Activated T-helper 1 cell treated with Interleukin-2 at 50 U/mL for 16 hours (primary cell): ENCODE measurements around the gene CYP19A1.

Source experiments
- DNase-seq: peaks from one replicate; pipeline ENCODE4 v3.0.0-alpha.2; 2020; ENCODE audit warnings: low read depth

Gene CYP19A1

GRCh38 chr15:51323749-51324148 is 14.6 kb downstream of the CYP19A1 start:
- no peak for DNase-seq

DNA sequence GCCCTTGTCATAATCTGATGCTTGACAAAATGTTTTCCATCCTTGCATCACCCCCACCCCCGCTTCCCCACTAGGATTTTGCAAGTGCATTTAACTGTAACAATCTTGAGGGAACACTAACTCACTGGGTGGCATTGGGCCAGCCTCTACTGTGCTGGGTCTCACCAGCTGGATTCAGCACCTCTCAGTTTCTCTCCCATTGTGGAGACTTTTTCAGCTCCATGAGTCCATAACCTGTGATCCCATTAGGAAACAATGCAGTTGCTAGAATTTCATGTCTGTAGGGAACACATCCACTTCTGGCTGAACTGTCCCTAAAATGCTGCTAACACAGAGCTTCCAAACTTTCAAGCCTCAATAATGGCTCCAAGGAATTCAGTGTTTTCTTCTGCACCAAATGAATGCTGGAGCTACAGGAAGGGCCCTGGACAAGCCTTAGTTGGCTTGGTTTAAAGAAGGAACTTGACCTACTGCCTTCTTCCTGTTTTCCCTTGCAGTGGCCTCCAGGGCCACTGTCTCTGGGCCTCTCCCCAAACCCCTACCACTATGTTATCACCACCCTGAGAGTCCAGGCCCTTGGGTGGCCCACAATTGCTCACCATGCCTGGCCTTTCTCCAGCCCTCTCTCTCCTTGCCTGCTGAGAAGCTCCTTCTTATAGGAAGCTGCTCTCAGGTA is 15.6 kb downstream of the CYP19A1 start:
- no peak for DNase-seq

DNA sequence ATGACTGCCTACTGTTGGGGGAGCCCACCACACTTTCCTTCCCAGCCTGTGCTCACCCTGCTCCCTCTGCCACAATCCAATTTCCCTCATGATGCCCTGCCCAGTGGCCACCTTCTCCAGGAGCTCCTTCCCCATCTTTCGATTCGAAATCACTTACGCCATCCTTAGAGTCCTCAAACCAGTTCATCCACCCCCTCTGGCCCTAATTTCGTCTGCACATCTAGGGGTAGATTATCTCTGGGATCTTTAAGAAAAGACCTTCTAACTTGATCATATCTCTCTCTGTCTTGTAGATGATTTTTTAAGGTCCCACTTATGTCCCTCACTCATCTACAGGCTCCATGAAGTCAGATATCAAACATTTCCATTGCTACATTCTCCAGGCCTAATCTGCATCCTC is 17.1 kb downstream of the CYP19A1 start:
- no peak for DNase-seq

GRCh38 chr15:51320843-51321242 is 17.6 kb downstream of the CYP19A1 start:
- DNase-seq: no peak

DNA sequence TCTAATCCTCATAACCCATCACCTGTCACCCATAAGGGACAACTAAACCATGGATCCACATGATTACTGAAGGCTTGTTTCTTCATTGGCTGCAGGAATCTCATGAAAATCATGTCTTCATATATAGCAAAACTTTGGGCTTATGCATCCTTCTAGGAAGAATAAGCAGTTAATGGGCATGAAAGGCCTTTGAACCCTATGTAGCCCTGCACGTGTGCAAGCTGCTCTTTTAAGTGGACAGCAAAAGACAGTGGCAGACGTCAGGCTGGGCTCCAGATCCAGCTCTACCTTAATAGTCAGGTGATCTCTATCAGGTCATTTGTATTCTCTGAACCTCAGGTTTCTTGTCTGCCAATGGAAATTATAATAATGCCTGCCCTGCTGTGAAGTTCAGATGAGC is 18.9 kb downstream of the CYP19A1 start:
- no peak for DNase-seq

DNA sequence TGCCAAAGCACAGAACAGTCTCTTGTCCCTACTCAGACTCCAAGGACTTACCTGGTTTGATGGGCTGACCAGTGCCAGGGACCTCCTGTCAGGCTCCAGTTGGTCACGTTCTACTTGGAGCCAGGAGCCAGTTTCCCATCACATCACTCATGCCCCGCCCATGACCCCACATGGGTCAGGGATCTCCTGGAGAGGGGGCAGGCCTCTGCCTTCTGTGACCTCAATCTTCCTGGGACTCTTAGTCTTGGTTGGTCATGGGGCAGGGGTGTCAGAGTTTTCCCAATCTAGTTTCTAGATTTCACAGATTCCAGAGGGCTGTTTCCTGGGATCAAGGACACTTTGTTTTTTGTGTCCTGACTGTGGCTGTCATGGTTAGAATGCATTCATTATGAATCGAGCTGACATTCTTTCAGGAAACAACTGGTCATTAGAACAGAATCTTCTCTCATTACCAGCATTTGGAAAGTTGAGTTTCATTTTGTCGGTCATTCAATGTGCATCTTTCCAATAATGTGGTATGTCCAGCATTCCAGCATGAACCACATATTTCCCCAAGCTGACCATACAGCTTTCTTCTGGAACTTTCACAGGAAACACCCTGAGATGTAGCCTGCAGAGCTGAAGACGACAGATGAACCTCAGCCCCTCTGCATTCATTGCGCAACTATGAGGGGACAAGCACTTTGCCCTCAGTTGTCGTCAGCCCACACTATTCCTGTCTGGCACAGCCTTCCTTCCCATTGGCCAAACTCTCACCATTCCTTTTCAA is 19.8 kb downstream of the CYP19A1 start:
- no peak for DNase-seq

- no peak for DNase-seq
Measured at GRCh38 chr15:51316636-51317035, 21.8 kb downstream of the CYP19A1 start.

GRCh38 chr15:51315726-51316125 is 22.7 kb downstream of the CYP19A1 start:
- DNase-seq: no peak

DNA sequence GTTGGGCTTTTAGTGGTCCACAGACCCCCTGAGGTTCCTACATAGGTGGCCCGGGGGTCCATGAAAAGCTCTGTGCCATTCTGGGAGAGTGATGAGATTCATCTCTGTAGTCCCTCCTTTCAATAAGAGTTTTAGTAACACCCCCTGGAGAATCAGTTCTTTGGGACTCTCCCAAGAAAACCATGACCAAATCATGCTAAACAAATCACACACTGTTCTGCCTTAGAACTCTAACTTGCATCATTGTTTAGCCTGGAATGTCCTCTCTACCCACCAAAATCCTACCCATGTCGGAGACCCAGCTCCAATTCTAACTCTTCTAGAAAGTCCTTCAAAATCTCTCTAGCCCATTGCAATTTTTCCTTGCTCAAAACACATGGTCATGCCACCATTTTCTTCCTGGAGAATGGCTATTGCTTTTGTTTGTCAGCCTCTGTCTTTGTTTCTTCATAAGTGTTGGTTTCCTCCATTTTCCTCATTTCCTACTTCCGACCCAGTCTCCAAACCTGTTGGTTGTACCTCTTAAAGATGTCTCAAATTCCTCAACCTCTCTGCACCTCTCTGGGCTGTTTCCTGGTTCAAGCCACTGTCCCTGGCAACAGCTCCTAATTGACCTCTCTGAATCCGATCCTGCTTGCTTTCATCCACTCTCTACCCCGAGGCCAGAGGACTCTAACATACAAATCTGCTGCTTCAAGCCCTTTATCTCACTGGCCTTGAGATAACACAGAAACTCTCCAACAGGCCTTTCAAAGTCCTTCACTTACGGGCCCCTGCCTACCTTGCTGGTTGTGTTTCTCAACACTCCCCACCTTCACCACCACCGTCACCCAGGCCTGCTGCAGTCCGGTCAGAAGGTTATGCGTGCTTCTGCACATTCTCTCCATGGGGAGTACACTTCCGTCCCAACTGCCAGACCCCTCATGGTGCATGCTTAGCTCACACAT is 23.7 kb downstream of the CYP19A1 start:
- no peak for DNase-seq

- no peak for DNase-seq
Measured at GRCh38 chr15:51313644-51314280, 24.6 kb downstream of the CYP19A1 start.

GRCh38 chr15:51313074-51313393 is 25.4 kb downstream of the CYP19A1 start:
- no peak for DNase-seq

- no peak for DNase-seq
Measured at GRCh38 chr15:51312166-51313073, 26.0 kb downstream of the CYP19A1 start.

DNA sequence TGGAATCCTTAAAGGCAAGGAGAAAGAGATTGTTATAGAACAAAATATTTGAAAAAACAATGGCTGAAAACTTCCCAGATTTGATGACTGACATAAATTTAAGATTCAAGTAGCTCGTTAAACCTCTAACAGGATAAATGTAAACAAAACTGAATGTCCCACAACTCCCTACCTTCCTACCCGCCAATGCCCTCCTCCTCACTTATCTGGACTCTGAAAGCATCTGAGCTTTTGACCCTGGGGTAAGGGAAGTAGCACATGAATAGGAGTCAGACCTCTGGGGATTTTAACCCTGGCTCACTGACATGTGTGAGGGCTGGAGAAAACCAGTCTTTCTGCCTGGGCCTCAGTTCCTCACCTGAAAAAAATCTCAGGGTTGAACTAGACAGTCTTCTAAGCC is 26.9 kb downstream of the CYP19A1 start:
- DNase-seq: no peak

DNA sequence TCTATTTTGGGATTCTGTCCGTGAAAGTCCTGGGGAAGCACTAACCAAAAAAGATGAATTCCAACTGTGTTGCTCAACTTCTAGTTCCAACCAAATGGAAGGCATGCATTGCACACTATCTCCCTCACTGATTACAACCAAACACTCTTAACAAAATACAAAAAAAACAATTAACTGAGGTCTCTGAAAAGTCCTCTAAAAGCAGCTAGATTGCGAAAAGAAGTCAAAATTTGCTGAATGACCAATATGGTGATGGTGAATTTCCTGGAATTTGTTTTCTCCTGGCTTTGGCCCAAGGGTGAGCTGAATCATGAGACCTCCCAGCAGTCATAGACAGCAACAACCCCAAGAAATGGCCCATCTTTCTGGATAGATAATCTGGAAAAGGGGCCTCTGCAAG is 28.3 kb downstream of the CYP19A1 start:
- DNase-seq: no peak

- DNase-seq: no peak
Measured at GRCh38 chr15:51307811-51308210, 30.6 kb downstream of the CYP19A1 start.

GRCh38 chr15:51307325-51307724 is 31.1 kb downstream of the CYP19A1 start:
- DNase-seq: no peak

DNA sequence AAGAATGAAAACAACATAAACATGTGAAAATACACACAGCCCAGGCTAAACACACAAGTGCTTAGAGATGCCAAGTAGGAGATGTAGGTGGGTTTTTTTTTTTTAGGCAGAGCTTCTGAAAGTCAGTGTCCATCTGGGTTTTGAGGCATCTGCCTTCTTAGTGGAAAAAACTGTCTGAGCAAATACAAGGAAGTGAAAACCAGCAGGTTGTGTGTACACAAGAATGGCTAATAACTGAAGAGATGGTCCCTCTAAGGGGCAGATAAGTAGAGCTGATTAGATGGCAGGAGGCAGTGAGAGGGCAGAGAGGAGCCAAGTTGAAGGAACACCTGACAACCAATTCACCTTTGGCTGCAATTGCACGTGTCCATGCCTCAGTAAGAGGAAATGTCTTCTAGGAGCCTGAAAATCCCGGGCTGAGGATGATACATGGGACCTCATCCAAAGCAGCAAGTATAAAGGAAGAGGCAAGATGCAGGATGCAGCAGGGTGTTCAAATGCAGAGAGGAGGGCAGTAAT is 34.9 kb downstream of the CYP19A1 start:
- no peak for DNase-seq

GRCh38 chr15:51302480-51302879 is 35.9 kb downstream of the CYP19A1 start:
- no peak for DNase-seq

GRCh38 chr15:51299187-51300015 is 39.0 kb downstream of the CYP19A1 start:
- no peak for DNase-seq

DNA sequence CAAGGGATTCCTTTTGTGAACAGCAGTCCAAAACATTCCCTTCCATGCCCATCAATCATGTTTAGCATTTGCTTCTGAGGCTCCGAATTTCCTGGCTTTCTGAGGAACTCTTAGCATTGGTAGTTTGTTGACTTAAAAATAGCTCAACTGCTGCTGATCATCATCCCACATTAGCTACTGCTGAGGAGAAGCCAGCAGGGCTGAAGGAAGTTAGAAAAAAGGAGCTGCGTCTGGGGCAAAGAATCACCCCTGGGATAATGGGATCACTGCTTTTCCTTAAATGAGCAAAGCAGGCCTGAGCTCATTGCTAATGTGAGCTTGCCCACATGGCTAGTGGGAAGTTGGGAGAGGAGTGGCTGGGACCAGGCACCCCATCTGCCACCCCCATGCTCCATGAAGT is 39.8 kb downstream of the CYP19A1 start:
- no peak for DNase-seq
